OCI-LY1 (cell line): ENCODE data around the gene BCHE.

ENCODE experiments used
- CTCF ChIP-seq: fragments of 200-600 bp; sonication (generic), shearing (Covaris generic); IDR thresholded peaks from 2 replicates; pipeline ENCODE4 v1.5.1; 2017; ENCODE audit warnings: mild to moderate bottlenecking, antibody characterized with exemption, low read length, moderate library complexity, mixed read lengths
- EZH2 ChIP-seq: fragments of 200-600 bp; sonication (generic), shearing (Covaris generic); IDR thresholded peaks from 2 replicates; pipeline ENCODE4 v1.8.0; 2017; ENCODE audit warnings: borderline replicate concordance, mixed run types, mild to moderate bottlenecking, antibody characterized with exemption, low read length, moderate library complexity, mixed read lengths

GRCh38 chr3:165827233-165827632 is 10.0 kb downstream of the BCHE start:
- TF ChIP-seq CTCF (no peak), EZH2 (no peak)
